GM12874 (cell line): ENCODE data around the gene KLHDC8A.

Experiments
- CTCF ChIP-seq: IDR thresholded peaks from 2 replicates; pipeline ENCODE4 v1.5.1; 2011; ENCODE audit warnings: low read depth, mild to moderate bottlenecking, control low read depth, low read length, moderate library complexity; ENCODE audit not compliant: insufficient read depth

The KLHDC8A gene

GRCh38 chr1:205356440-205357139 lies at the start of gene KLHDC8A:
TSS of gene KLHDC8A (minus strand) at chr1:205356922. CDS start at chr1:205343604, 13,318 bp downstream.
- no peak for TF ChIP-seq CTCF

- no peak for TF ChIP-seq CTCF
Observed at GRCh38 chr1:205398586-205398985, 41.9 kb upstream of the KLHDC8A start.

- TF ChIP-seq CTCF = peak; percentile 54; the same call in 1 of the 2 replicates
Observed at GRCh38 chr1:205396967-205397616, 40.4 kb upstream of the KLHDC8A start.

GRCh38 chr1:205395616-205396015 lies 38.9 kb upstream of the KLHDC8A start:
- TF ChIP-seq CTCF = no peak

GRCh38 chr1:205392650-205393049 lies 35.9 kb upstream of the KLHDC8A start:
- no peak for TF ChIP-seq CTCF

GRCh38 chr1:205391386-205391785 lies 34.7 kb upstream of the KLHDC8A start:
- TF ChIP-seq CTCF = no peak

GRCh38 chr1:205387845-205388244 lies 31.1 kb upstream of the KLHDC8A start:
- TF ChIP-seq CTCF = no peak
